Hepatocyte (in vitro differentiated cells): ENCODE data around the gene EFL1.

Source experiments
- CTCF ChIP-seq: fragments of 200-600 bp; sonication (generic); IDR thresholded peaks from 2 replicates; pipeline ENCODE4 v1.5.1; 2016; ENCODE audit warnings: antibody characterized with exemption, mild to moderate bottlenecking; ENCODE audit not compliant: poor library complexity
- EZH2 ChIP-seq: fragments of 200-600 bp; sonication (generic); IDR thresholded peaks from 2 replicates; pipeline ENCODE4 v1.6.1; 2016; ENCODE audit warnings: antibody characterized with exemption, mild to moderate bottlenecking, borderline replicate concordance

DNA sequence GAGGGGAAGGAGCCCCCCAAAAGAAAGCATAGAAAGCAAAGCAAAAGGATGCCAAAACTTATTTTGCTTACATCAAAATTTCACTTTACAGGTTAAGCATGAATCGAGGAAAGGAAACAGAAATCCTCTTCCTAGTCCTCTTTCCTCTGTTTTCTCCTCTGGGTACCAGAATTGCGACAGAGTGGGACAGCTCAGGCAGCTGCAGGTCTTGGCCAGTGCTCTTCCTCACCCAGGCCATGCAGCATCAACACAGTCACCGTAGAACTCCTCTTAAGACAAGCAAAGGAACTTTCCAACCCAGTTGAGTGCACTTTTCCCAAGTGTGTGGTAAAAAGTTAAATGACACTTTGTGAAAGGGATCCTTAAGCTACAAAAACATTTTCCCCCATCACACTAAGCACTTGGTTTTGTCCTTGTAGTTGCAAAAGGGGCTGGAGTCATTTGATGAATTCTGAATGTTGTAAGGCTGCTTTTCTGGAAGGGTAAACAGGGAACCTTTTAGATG, 170.8 kb downstream of the EFL1 start:
- TF ChIP-seq EZH2: no peak
- TF ChIP-seq CTCF: no peak
